ENCODE results near the gene HOXB7. TPM values are rescaled to one million over a fixed set of nuclear protein-coding genes. Genes with fewer than 3 reads are reported as not detected.

Gene HOXB7
- total RNA-seq, 2 donors from 2014 or later, result 0.24 to 0.78 TPM

- Histone ChIP-seq H3K27me3 (peaks cover 23 to 31% of the 10 kb centered on the region in 2 donors), H3K4me3 (peak overlapping the region in 1 of 2 donors; percentile 1), H3K4me1 (peaks cover 0 to 15% of the 10 kb centered on the region in 2 donors), H3K9me3 (no peaks in the 10 kb centered on the region), H3K27ac (no peak overlapping the region), H3K36me3 (no peaks in the 10 kb centered on the region)
- no peak for DNase-seq (ENCODE audit: low spot score)
- TF ChIP-seq, protein P1, sequence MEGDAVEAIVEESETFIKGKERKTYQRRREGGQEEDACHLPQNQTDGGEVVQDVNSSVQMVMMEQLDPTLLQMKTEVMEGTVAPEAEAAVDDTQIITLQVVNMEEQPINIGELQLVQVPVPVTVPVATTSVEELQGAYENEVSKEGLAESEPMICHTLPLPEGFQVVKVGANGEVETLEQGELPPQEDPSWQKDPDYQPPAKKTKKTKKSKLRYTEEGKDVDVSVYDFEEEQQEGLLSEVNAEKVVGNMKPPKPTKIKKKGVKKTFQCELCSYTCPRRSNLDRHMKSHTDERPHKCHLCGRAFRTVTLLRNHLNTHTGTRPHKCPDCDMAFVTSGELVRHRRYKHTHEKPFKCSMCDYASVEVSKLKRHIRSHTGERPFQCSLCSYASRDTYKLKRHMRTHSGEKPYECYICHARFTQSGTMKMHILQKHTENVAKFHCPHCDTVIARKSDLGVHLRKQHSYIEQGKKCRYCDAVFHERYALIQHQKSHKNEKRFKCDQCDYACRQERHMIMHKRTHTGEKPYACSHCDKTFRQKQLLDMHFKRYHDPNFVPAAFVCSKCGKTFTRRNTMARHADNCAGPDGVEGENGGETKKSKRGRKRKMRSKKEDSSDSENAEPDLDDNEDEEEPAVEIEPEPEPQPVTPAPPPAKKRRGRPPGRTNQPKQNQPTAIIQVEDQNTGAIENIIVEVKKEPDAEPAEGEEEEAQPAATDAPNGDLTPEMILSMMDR (IDR thresholded peaks at IDR 0.05), result no peak
Measured at GRCh38 chr17:48646183-48647102, 35.6 kb upstream of the HOXB7 start.

GRCh38 chr17:48645639-48646182 is 34.9 kb upstream of the HOXB7 start:
- H3K4me3 ChIP-seq, result no peak overlapping the region
- peaks cover 0 to 15% of the 10 kb centered on the region in 2 donors for H3K4me1 ChIP-seq
- H3K36me3 ChIP-seq, result no peaks in the 10 kb centered on the region
- DNase-seq (ENCODE audit: low spot score), result no peak
- no peaks in the 10 kb centered on the region for H3K9me3 ChIP-seq
- TF ChIP-seq, protein P1 (IDR thresholded peaks at IDR 0.05), result no peak
- no peak overlapping the region for H3K27ac ChIP-seq
- peaks cover 23 to 37% of the 10 kb centered on the region in 2 donors for H3K27me3 ChIP-seq

- Histone ChIP-seq H3K9me3 (no peaks in the 10 kb centered on the region), H3K4me3 (no peak overlapping the region), H3K4me1 (peaks cover 0 to 15% of the 10 kb centered on the region in 2 donors), H3K27me3 (peaks cover 23 to 37% of the 10 kb centered on the region in 2 donors), H3K27ac (no peak overlapping the region), H3K36me3 (no peaks in the 10 kb centered on the region)
- TF ChIP-seq, protein P1 (IDR thresholded peaks at IDR 0.05), result no peak
- DNase-seq (ENCODE audit: low spot score), result no peak
Measured at GRCh38 chr17:48644910-48645557, 34.2 kb upstream of the HOXB7 start.

GRCh38 chr17:48644159-48644558 is 33.3 kb upstream of the HOXB7 start:
- peaks cover 23 to 37% of the 10 kb centered on the region in 2 donors for H3K27me3 ChIP-seq
- TF ChIP-seq, protein P1 (IDR thresholded peaks at IDR 0.05), result no peak
- no peaks in the 10 kb centered on the region for H3K36me3 ChIP-seq
- DNase-seq (ENCODE audit: low spot score), result no peak
- H3K27ac ChIP-seq, result no peak overlapping the region
- no peak overlapping the region for H3K4me3 ChIP-seq
- peaks cover 0 to 15% of the 10 kb centered on the region in 2 donors for H3K4me1 ChIP-seq
- no peaks in the 10 kb centered on the region for H3K9me3 ChIP-seq

GRCh38 chr17:48643697-48644012 is 32.8 kb upstream of the HOXB7 start:
- TF ChIP-seq, protein P1 (IDR thresholded peaks at IDR 0.05), result no peak
- H3K4me3 ChIP-seq, result no peak overlapping the region
- no peaks in the 10 kb centered on the region for H3K36me3 ChIP-seq
- no peak overlapping the region for H3K27ac ChIP-seq
- peaks cover 23 to 37% of the 10 kb centered on the region in 2 donors for H3K27me3 ChIP-seq
- H3K4me1 ChIP-seq, result peaks cover 0 to 15% of the 10 kb centered on the region in 2 donors
- no peak for DNase-seq (ENCODE audit: low spot score)
- no peaks in the 10 kb centered on the region for H3K9me3 ChIP-seq
